ENCODE results near the gene PRR12. TPM values are rescaled to one million over a fixed set of nuclear protein-coding genes. Genes with fewer than 3 reads are reported as not detected.
A peak's percentile ranks its signal among the peaks of the same experiment; 100 is the strongest.

Gene PRR12
- total and polyA plus RNA-seq, 8 donors, result 21.4 to 33.7 (median 26.6) TPM

- peak overlapping the region; percentile 95 to 97 for H3K4me3 ChIP-seq
- H3K4me1 ChIP-seq, result peaks cover 25 to 52% of the 10 kb centered on the region in 2 donors
- no peak for TF ChIP-seq CTCF (IDR thresholded peaks at IDR 0.05)
- intact Hi-C loops (cut with DNase I), result no loop called here
- no peaks in the 10 kb centered on the region for H3K27me3 ChIP-seq
- ATAC-seq, result no peak
- H3K36me3 ChIP-seq, result peaks cover 0 to 28% of the 10 kb centered on the region in 2 donors
- H3K9me3 ChIP-seq, result no peaks in the 10 kb centered on the region
- peak overlapping the region; percentile 83 to 98 for H3K27ac ChIP-seq
- DNase-seq, result no peak
Observed at GRCh38 chr19:49642492-49643035, 51.6 kb downstream of the PRR12 start.

DNA sequence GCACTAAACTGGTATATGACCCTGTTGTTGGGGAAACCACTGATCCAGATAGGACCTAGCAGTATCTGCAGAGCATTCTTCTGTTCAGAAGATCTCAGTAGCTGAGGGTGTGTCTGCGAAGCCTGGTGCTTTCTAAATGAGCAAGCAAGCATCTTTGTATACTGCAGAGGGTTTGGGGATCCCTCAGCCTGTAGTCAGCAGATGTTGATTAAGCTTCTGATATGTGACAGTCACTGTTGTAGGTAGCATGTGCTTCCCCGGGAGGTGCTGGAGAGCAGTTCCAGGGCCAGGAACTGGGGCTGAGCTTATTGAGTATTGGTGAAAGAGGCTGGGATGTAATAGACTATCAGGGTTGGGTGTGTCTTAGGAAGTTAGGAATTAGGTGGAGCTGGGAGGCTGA, 52.5 kb downstream of the PRR12 start:
- no peak overlapping the region for H3K4me3 ChIP-seq
- ATAC-seq (no peak), DNase-seq (no peak)
- H3K4me1 ChIP-seq, result peaks cover 22 to 43% of the 10 kb centered on the region in 2 donors
- intact Hi-C loops (cut with DNase I), result no loop called here
- H3K36me3 ChIP-seq, result peaks cover 0 to 37% of the 10 kb centered on the region in 2 donors
- H3K27ac ChIP-seq, result no peak overlapping the region
- no peaks in the 10 kb centered on the region for H3K27me3 ChIP-seq
- no peak for TF ChIP-seq CTCF (IDR thresholded peaks at IDR 0.05)
- H3K9me3 ChIP-seq, result no peaks in the 10 kb centered on the region

DNA sequence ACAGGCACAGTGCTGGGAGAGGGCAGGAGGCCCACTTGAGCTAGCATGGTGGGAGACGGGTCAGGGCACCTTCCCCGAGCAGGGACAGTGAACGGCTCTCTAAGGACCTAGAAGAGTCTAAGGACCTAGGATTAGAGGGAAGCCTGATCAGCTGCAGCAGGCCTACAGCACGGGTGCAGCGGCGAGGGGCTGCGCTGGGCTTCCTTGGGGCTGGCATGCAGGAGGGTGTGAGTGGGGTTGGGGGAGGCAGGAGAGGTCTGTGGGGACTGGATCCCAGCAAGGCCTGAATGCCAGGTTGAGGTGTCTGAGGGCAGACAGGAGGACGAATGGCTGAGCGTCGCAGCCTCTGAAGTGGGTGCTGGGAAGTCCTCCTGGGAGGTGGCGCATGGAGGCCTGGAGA, 54.6 kb downstream of the PRR12 start:
- intact Hi-C loops (cut with DNase I), result no loop called here
- ATAC-seq (no peak), DNase-seq (no peak)
- peaks cover 15 to 32% of the 10 kb centered on the region in 2 donors for H3K4me1 ChIP-seq
- H3K27ac ChIP-seq, result no peak overlapping the region
- no peak for TF ChIP-seq CTCF (IDR thresholded peaks at IDR 0.05)
- no peak overlapping the region for H3K4me3 ChIP-seq
- H3K36me3 ChIP-seq, result peaks cover 0 to 59% of the 10 kb centered on the region in 2 donors
- no peaks in the 10 kb centered on the region for H3K27me3 ChIP-seq
- H3K9me3 ChIP-seq, result no peaks in the 10 kb centered on the region

DNA sequence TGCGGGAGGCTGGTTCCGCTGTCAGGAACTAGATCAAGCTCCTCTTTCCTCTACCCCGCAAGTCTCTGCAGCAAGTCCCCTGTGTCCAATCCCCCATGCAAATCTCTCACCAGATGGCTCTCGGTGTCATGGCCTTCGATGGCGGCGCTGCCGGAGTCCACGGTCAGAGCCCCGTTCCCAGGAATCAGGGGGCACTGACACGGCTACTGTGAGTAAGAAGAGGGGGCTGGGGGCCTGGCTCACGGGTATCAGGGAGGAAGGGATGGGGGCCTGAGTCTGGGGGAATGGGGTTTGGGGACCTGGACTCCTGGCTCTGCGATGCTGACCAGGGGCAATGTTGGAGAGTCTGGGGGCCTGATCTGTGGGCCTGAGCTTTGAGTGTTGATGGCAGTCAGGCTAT, 55.0 kb downstream of the PRR12 start:
- intact Hi-C loops (cut with DNase I), result no loop called here
- H3K27ac ChIP-seq, result no peak overlapping the region
- ATAC-seq, result no peak
- H3K9me3 ChIP-seq, result no peaks in the 10 kb centered on the region
- H3K27me3 ChIP-seq, result no peaks in the 10 kb centered on the region
- peaks cover 0 to 62% of the 10 kb centered on the region in 2 donors for H3K36me3 ChIP-seq
- H3K4me1 ChIP-seq, result peaks cover 12 to 28% of the 10 kb centered on the region in 2 donors
- TF ChIP-seq CTCF (IDR thresholded peaks at IDR 0.05), result no peak
- no peak for DNase-seq
- no peak overlapping the region for H3K4me3 ChIP-seq

GRCh38 chr19:49646586-49646985, 55.6 kb downstream of the PRR12 start:
- intact Hi-C loops (cut with DNase I), result no loop called here
- Histone ChIP-seq H3K4me1 (peaks cover 10 to 23% of the 10 kb centered on the region in 2 donors), H3K36me3 (peaks cover 0 to 68% of the 10 kb centered on the region in 2 donors), H3K27ac (no peak overlapping the region), H3K4me3 (no peak overlapping the region), H3K27me3 (no peaks in the 10 kb centered on the region), H3K9me3 (no peaks in the 10 kb centered on the region)
- no peak for TF ChIP-seq CTCF (IDR thresholded peaks at IDR 0.05)
- DNase-seq (no peak), ATAC-seq (no peak)

All from left lung (tissue), 10 donors.